ENCODE results near the gene CHI3L1.

Gene CHI3L1

DNA sequence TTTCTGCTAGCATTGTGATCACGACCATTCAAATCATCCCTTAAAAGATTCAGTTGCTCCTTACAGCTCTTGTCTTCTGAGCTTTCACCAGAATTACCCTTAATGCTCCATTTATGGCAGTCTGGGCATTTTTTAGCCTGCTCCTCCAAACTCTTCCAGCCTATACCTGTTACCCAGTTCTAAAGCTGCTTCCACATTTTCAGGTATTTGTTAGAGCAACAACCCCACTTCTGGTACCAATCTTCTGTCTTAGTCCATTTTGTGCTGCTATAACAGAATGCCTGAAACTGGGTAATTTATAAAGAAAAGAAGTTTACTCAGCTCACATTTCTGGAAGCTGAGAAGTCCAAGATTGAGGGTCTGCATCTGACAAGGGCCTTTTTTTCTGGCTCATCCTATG lies 28.1 kb downstream of the CHI3L1 start:
- H4K20me1 ChIP-seq (ENCODE audit: insufficient read depth): no peaks in the 10 kb centered on the region
- no peak overlapping the region for H2AFZ ChIP-seq (ENCODE audit: low read depth)
- no peak overlapping the region for H3K27ac ChIP-seq
- no peaks in the 10 kb centered on the region for H3K4me1 ChIP-seq (ENCODE audit: low read depth, poor library complexity, severe bottlenecking)
- H3K79me2 ChIP-seq (ENCODE audit: insufficient read depth, low read depth): no peaks in the 10 kb centered on the region
- H3K9ac ChIP-seq: no peak overlapping the region
- peaks cover 15% of the 10 kb centered on the region; the same call in 1 of the 2 replicates for H3K27me3 ChIP-seq (ENCODE audit: insufficient read depth, low read depth)
- H3K36me3 ChIP-seq (ENCODE audit: insufficient read depth): no peaks in the 10 kb centered on the region
- no peak overlapping the region for H3K4me3 ChIP-seq (IDR thresholded peaks at IDR 0.05; ENCODE audit: insufficient read depth, low read depth, low read length)
- H3K4me2 ChIP-seq: no peak overlapping the region
- TF ChIP-seq CTCF (conservative IDR thresholded peaks at IDR 0.05; ENCODE audit: low read depth, low read length): no peak

DNA sequence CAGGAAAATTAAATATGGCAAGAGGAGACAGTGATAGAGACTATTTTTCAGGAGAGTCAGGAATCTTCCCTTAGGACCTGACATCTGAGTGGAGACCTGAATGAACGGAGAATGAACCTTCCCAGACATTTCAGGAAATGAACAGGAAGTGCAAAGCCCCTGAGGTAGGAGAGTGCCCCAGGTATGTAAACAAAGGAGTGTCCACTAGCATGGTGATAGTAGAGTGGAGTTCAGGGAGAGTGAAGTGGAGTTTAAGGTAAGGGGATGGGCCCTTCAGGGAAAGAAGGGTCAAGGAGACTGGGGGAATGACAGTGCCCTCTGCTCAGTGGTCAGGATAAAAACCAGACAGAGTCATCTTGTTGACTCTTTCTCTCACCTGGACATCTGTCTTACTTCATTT lies 30.2 kb downstream of the CHI3L1 start:
- Histone ChIP-seq H3K4me2 (no peak overlapping the region), H3K4me3 (IDR thresholded peaks at IDR 0.05; ENCODE audit: insufficient read depth, low read depth, low read length) (no peak overlapping the region), H3K27me3 (ENCODE audit: insufficient read depth, low read depth) (peaks cover 16% of the 10 kb centered on the region; the same call in 1 of the 2 replicates), H3K79me2 (ENCODE audit: insufficient read depth, low read depth) (no peaks in the 10 kb centered on the region), H4K20me1 (ENCODE audit: insufficient read depth) (no peaks in the 10 kb centered on the region), H3K36me3 (ENCODE audit: insufficient read depth) (no peaks in the 10 kb centered on the region), H3K9ac (no peak overlapping the region), H2AFZ (ENCODE audit: low read depth) (no peak overlapping the region), H3K27ac (no peak overlapping the region), H3K4me1 (ENCODE audit: low read depth, poor library complexity, severe bottlenecking) (no peaks in the 10 kb centered on the region)
- no peak for TF ChIP-seq CTCF (conservative IDR thresholded peaks at IDR 0.05; ENCODE audit: low read depth, low read length)

DNA sequence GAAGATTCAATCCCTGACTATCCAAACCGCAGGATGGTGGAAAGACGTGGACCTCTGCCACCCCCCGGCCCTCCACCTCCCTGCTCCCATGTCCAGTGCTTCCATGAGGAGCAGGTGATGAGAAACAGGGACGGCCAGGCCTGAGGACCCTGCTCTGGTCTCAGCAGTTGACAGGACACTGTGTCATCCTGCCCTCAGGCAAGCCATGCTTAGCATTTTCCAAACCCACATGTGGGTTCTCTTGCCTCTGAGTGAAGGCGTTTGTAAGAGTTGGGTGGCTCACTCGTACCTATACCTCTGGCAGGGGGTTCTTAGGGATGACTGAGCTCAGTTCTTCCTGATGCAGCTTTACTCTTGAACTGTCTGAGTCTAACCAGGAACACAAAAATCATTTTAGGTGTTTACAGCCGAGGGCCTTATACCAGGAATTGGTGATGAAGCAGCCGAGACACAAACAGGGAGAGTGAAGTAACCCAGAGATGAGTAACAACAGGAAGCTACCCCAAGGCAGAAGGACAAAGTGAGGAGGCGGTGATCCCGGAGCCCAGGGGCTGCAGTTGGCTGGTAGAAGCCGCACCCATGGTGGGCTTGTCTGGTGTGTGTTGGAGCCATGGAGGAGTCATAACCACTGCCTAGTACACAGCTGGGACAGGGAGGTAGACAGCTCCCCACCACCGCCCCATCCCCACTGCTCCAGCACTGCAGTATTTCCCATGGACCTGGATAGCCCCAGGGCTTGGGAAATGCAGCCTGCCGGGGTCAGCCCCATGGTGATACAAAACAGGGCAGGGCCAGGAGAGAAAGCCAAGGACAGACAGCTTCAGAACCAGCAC lies 32.3 kb downstream of the CHI3L1 start:
- no peaks in the 10 kb centered on the region for H3K36me3 ChIP-seq (ENCODE audit: insufficient read depth)
- H4K20me1 ChIP-seq (ENCODE audit: insufficient read depth): no peaks in the 10 kb centered on the region
- H3K4me2 ChIP-seq: no peak overlapping the region
- H3K27me3 ChIP-seq (ENCODE audit: insufficient read depth, low read depth): peaks cover 11% of the 10 kb centered on the region; the same call in 1 of the 2 replicates
- no peak overlapping the region for H3K4me3 ChIP-seq (IDR thresholded peaks at IDR 0.05; ENCODE audit: insufficient read depth, low read depth, low read length)
- H3K79me2 ChIP-seq (ENCODE audit: insufficient read depth, low read depth): no peaks in the 10 kb centered on the region
- no peak overlapping the region for H2AFZ ChIP-seq (ENCODE audit: low read depth)
- H3K4me1 ChIP-seq (ENCODE audit: low read depth, poor library complexity, severe bottlenecking): no peaks in the 10 kb centered on the region
- no peak overlapping the region for H3K9ac ChIP-seq
- H3K27ac ChIP-seq: no peak overlapping the region
- TF ChIP-seq CTCF (conservative IDR thresholded peaks at IDR 0.05; ENCODE audit: low read depth, low read length): no peak

GRCh38 chr1:203153051-203153988 lies 33.2 kb downstream of the CHI3L1 start:
- no peak overlapping the region for H3K9ac ChIP-seq

More at GRCh38 chr1:203153051-203153988, 33.2 kb downstream of the CHI3L1 start:
- H3K4me1 ChIP-seq (ENCODE audit: low read depth, poor library complexity, severe bottlenecking): no peaks in the 10 kb centered on the region
- no peak overlapping the region for H3K4me3 ChIP-seq (IDR thresholded peaks at IDR 0.05; ENCODE audit: insufficient read depth, low read depth, low read length)
- no peaks in the 10 kb centered on the region for H3K79me2 ChIP-seq (ENCODE audit: insufficient read depth, low read depth)
- no peak overlapping the region for H3K27ac ChIP-seq
- no peak overlapping the region for H2AFZ ChIP-seq (ENCODE audit: low read depth)
- no peaks in the 10 kb centered on the region for H3K36me3 ChIP-seq (ENCODE audit: insufficient read depth)
- no peaks in the 10 kb centered on the region for H4K20me1 ChIP-seq (ENCODE audit: insufficient read depth)
- TF ChIP-seq CTCF (conservative IDR thresholded peaks at IDR 0.05; ENCODE audit: low read depth, low read length): no peak
- peaks cover 11% of the 10 kb centered on the region; the same call in 1 of the 2 replicates for H3K27me3 ChIP-seq (ENCODE audit: insufficient read depth, low read depth)
- H3K4me2 ChIP-seq: no peak overlapping the region
